ENCODE measurements around the gene TRIM38.

GRCh38 chr6:25991785-25992412, 29.3 kb downstream of the TRIM38 start:
- no peak for TF ChIP-seq CTCF (conservative IDR thresholded peaks at IDR 0.05)
- no peak for TF ChIP-seq ZFX (IDR thresholded peaks at IDR 0.05)

All from C4-2B (cell line).